ENCODE data around the gene TMEM175.
"Not testable (repeated sequence)": the region's sequence is repeated elsewhere in the genome, so short reads cannot be mapped to it uniquely, and the experiment has no call there.

The TMEM175 gene

DNA sequence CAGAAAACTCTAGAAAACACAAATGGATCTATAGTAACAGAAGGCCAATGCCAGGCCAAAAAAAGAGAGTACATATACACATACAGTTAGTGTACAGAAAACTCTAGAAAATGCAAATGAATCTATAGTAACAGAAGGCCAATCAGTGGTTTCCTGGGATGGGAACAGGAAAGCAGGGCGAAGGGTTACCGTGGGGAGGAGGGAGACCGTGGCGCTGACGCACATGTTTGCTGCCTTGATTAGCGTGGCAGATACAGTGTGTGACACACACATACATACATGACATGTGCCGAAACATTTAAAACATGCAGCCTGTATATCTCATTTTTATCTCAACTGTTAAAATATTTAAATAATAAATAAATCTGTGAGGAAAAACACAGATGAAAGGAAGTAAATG is 14.8 kb upstream of the TMEM175 start:
- no peak for DNase-seq (ENCODE audit: low read depth, low spot score)

DNA sequence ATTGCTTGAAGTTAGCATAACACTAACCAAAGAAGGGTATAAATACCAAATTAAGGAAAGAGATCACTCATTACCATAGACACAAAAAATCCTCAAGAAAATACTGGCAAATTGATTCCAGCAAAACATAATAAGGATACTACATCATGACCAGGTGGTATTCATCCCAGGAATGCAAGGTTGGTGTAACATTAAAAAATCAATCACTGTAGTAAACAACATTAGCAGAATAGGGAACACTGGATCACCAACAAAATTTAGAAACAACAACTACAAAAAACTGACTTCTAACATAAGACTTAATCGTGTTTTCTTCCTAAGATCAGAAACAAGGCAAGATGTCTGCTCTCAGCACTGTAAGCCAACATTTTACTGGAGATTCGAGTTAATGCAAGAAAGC is 14.3 kb upstream of the TMEM175 start:
- no peak for DNase-seq (ENCODE audit: low read depth, low spot score)

- DNase-seq (ENCODE audit: low read depth, low spot score): not testable (repeated sequence)
Measured at GRCh38 chr4:918591-918990, 13.7 kb upstream of the TMEM175 start.

- not testable (repeated sequence) for DNase-seq (ENCODE audit: low read depth, low spot score)
Measured at GRCh38 chr4:919004-919680, 13.1 kb upstream of the TMEM175 start.

- DNase-seq (ENCODE audit: low read depth, low spot score): no peak
Measured at GRCh38 chr4:921830-922331, 10.4 kb upstream of the TMEM175 start.

DNA sequence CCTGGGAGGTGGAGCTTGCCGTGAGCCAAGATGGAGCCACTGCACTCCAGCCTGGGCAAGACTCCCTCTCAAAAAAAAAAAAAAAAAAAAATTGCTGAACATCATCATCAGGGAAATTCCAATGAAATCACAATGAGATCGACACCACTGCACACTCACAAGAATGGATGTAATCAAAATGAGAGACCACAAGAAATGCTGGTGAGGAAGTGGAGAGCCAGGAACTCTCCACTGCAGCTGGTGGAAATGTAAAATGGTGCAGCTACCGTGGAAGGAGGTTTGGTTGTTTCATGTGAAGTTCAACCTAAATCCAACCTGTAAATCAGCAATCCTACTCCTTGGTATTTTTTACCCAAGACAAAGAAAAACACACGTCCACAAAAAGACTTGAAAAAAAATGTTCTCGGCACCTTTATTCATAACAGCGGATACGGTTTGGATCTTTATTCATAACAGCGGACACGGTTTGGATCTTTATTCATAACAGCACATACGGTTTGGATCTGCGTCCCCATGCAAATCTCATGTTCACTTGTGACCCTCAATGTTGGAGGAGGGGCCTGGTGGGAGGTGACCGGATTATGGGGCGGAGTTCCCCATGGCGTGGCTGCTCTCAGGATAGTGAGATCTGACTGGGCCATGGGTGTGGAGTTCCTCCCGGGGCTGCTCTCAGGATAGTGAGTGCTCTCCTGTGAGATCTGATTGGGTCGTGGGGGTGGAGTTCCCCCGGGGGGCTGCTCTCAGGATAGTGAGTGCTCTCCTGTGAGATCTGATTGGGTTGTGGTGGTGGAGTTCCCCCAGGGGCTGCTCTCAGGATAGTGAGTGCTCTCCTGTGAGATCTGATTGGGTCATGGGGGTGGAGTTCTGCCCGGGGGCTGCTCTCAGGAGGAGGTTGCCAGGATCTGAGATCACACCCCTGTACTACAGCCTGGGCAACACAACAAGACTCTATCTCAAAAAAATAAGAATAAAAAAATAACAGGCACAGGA is 7.9 kb upstream of the TMEM175 start:
- DNase-seq (ENCODE audit: low read depth, low spot score): peak; percentile 53

DNA sequence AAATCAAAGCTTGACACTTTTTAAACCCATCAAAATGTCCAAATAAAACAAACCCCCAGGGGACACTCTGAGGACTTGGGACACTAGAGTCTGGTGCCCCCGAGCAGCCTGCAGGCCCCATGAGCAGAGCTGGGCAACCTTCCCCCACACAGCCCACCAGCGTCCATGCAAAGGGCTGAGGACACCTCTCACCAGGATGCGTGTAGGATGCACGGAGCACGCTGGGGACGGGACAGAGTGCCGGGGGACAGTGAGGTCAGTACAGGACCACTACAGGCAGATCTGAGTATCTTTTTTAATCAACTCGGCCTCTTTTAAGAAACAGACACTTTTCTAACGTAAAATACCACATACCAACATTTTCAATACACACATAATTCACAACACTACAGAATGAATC is 7.1 kb upstream of the TMEM175 start:
- DNase-seq (ENCODE audit: low read depth, low spot score): no peak

DNA sequence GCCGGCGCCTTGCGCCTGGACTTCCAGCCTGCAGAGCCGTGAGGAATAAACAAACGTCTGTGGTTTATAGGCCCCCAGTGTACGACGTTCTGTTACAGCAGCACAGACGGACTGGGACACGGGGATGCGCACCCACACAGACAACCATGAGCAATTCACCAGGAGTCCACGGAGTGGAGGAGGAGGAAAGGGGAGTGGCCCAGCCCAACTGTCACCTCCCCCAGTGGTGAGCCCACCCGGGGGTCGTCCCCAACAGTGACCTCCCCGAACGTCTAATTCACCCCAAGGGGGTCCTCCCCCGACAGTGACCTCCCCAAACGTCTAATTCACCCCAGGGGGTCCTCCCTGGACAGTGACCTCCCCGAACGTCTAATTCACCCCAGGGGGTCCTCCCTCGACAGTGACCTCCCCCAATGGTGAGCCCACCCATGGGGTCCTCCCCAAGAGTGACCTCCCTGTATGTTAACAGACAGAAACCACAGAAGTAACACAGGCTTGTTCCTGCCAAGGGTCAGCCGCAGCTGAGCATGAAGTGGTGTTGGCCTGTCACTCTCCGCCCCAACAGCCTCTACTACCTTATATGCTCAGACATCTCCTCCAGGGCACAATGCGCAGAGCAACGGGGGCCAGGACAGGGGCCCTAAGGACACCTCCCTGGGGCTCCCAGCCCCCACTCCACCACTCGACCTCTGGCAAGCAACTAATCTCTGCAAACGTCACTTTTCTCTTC is 6.3 kb upstream of the TMEM175 start:
- no peak for DNase-seq (ENCODE audit: low read depth, low spot score)

DNA sequence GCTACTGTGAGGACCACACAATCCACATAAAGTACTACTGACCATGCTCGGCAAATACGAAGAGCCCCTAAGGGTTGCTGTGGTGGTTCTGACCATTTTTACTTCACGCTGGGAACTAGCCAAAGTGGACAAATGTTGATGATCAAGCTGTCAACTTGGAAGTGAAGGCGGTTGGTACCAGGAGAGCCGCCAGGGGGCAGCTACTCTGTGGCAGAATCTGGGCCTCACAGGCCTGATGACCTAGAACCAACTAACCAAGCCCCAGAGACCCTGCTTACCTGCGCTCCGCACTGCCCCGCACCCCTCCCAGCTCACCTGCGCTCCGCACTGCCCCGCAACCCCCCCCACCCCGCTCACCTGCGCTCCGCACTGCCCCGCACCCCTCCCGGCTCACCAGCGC is 5.7 kb upstream of the TMEM175 start:
- DNase-seq (ENCODE audit: low read depth, low spot score): no peak

DNA sequence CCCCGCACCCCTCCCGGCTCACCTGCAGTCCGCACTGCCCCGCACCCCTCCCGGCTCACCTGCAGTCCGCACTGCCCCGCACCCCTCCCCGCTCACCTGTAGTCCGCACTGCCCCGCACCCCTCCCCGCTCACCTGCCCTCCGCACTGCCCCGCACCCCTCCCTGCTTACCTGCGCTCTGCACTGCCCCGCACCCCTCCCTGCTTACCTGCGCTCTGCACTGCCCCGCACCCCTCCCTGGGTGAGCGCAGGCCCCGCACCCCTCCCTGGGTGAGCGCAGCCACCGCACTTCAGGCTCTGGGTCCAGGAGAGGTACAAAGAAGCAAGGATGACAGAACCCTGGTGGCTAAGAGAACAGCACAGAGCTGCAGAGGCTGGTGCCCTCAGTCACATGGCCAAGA is 4.7 kb upstream of the TMEM175 start:
- not testable (repeated sequence) for DNase-seq (ENCODE audit: low read depth, low spot score)

- no peak for DNase-seq (ENCODE audit: low read depth, low spot score)
Measured at GRCh38 chr4:929096-929765, 3.0 kb upstream of the TMEM175 start.

DNA sequence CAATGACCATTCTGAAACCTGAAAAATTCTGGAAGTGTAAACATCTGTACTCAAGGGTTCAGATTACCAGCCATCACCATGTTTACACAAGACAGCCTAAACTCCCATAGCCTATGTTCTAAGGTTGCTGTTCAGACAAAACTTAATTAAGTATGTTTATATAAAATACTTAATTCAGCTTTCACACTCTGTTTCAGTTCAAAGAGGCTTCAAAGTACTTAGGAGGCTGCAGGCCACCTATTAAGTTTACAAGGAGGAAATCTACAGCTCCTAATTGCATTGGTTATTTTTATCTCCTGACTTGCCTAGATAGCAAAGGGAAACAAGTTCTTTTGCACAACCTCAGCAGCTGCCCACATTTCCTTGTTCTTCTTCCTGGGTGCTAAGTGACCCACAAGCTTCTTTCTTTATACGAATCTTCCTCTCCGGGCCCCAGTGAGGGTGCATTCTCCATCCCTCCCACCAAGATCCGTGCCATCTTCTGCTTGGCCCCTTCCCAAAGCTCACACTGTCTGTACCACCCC is 2.2 kb upstream of the TMEM175 start:
- no peak for DNase-seq (ENCODE audit: low read depth, low spot score)

DNA sequence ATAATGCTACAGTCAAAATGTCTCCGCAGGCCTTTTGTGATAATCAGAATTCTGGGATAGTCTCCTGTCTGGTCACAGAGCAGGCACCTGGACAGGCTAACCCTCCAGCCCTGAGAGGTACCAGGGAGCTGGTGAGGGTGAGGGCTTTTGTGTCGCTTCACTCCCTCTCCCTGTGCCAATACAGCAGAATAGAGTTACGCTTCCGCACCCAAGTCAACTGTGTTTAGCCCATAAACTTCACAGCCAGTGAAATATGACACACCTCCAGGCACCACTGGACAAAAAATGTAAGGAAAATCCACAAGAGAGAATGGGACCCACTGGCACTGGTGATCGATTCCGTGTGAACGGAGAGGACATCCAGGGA is 1.4 kb upstream of the TMEM175 start:
- DNase-seq (ENCODE audit: low read depth, low spot score): no peak

GRCh38 chr4:931194-931959 is 883 bp upstream of the TMEM175 start:
- no peak for DNase-seq (ENCODE audit: low read depth, low spot score)

GRCh38 chr4:932713-933070 is 432 bp downstream of the TMEM175 start:
- DNase-seq (ENCODE audit: low read depth, low spot score): no peak

DNA sequence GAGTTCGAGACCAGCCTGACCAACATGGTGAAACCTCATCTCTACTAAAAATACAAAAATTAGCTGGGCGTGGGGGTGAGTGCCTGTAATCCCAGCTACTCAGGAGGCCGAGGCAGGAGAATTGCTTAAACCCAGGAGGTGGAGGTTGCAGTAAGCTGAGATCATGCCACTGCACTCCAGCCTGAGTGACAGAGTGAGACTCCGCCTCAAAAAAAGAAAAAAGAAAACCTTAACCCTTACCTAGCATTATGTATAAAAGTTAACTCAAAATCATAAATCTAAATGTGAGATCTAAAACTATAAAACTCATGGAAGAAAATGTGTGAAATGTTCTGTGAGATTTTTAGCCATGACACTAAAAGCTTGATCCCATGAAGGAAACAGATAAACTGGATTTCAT is 7.2 kb downstream of the TMEM175 start:
- DNase-seq (ENCODE audit: low read depth, low spot score): not testable (repeated sequence)

DNA sequence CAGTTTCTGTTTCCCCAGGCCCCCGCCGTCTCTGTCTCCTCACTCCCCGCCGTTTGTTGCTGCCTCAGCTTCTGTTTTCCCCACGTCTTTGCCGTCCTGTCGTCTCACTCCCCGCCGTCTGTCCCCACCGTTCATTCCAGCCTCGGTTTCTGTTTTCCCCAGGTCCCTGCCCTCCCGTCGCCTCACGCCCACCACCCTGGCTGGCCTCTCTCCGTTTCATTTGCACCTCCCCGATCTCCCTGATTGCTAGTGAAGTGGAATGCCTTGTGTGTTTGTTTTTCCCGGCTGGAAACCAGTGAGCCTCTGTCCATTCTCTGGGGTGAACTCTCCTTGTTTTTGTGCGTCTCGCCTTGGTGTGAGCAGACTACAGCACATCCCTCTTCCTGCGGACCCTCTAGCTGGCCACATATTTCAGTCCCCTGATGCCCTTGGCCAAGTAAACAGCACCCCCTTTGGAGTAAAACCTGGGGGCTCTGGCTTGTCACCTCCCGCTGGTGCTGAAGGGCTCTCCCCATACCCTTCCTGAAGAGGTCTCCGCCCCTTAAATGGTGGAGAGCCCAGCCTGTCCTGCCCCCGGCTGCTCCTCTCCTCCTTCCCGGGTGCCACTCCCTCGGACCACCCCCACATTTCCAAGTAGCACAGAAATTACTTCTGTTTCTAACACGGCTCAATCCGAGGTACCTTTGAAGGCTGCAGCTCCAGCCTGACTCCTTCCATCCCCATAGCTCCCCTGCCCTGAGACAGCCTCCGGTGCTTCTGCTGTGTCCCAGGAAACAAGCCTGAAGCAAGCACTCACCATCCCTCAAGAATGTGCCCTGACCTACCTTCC is 13.2 kb downstream of the TMEM175 start:
- DNase-seq (ENCODE audit: low read depth, low spot score): peak; percentile 46

DNA sequence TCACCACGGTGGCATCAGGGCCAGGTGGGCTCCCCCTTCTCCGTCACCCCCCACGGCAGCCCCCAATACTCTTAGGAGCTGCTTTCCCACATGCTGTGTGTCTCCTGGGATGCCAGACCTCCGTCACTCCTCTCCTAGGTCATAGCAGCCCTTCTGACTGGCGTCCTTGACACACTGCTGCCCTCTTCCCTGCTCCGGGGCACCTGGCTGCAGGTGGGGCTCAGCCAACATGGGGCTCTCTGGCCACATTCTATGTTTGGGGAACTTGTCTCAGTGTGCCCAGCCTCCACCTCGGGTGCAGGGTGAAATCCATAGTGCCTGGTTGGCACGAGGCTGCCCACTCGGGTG is 13.8 kb downstream of the TMEM175 start:
- DNase-seq (ENCODE audit: low read depth, low spot score): no peak

DNA sequence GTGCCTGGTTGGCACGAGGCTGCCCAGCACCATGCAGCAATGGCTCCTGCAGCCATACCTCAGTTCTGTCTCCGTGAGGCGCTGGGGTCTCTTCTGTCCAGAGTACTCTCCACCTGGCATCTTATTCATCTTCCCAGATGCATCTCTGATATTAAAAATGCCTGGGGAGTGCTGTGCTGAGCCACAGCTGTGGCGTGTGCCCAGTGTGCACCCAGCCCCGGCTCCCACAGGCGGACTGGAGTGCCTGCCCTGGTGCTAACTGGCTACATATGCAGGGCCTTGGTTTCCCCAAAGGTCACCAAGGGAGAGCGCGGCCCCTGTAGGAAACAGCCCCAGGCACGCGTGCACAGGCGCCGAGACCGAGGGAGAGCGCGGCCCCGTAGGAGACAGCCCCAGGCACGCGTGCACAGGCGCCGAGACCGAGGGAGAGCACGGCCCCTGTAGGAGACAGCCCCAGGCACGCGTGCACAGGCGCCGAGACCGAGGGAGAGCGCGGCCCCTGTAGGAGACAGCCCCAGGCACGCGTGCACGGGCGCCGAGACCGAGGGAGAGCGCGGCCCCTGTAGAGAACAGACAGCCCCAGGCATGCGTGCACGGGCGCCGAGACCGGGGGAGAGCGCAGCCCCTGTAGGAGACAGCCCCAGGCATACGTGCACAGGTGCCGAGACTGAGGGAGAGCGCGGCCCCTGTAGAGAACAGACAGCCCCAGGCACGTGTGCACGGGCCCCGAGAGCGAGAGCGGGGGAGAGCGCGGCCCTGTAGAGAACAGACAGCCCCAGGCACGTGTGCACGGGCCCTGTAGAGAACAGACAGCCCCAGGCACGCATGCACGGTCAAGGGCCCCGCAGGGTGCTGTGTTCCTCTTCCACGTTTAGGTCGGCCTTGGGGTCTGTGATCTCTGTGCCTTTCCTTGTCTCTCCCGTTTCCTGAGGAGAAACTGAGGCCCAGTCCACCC is 14.5 kb downstream of the TMEM175 start:
- no peak for DNase-seq (ENCODE audit: low read depth, low spot score)
